EH (cell line): ENCODE data around the gene TMEM134.
"Not testable (repeated sequence)": the region's sequence is repeated elsewhere in the genome, so short reads cannot be mapped to it uniquely, and the experiment has no call there.

Experiments
- DNase-seq: peaks from one replicate; pipeline ENCODE4 v3.0.0-alpha.2; 2015; ENCODE audit warnings: low read depth

The TMEM134 gene, protein sequence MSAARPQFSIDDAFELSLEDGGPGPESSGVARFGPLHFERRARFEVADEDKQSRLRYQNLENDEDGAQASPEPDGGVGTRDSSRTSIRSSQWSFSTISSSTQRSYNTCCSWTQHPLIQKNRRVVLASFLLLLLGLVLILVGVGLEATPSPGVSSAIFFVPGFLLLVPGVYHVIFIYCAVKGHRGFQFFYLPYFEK

GRCh38 chr11:67468759-67469507 is at the start of gene TMEM134:
TMEM134 (minus strand) TSS chr11:67469251; CDS start chr11:67469192, 59 bp downstream.
- DNase-seq = peak; percentile 92

DNA sequence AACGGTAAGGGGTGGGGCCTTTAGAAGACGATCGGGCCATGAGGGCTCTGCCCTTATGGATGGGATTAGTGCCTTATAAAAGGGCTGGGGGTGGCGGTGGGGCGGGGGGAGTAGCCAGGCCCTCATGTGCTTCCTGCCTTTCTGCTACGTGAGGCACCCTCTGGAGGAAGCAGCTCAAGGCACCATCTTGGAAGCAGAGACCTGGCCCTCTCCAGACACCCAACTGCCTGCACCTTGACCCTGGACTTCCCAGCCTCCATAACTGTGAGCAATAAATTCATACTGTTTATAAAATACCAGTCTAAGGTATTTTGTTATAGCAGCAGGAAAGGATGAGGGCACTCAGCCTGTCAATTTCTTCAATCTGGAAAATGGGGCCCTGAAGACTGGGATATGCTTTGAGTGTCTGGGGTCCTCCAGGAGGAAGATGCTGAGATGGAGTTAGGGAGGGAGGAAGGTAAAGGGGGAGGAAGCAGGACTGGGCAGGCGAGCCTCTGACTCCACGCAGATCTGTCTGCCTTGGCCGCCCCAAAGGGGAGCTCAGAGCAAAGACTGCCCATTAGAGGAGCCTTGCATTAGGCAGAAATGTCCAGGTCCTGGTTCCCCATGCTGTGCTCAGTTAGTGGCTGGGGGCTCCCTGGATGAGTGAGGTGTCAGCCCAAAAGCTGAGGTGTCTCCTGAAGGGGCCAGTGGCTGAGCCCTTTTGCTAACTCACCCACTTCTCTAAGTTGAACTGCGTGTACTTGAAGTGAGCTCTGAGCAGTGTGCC is 48.9 kb upstream of the TMEM134 start:
- DNase-seq = no peak

DNA sequence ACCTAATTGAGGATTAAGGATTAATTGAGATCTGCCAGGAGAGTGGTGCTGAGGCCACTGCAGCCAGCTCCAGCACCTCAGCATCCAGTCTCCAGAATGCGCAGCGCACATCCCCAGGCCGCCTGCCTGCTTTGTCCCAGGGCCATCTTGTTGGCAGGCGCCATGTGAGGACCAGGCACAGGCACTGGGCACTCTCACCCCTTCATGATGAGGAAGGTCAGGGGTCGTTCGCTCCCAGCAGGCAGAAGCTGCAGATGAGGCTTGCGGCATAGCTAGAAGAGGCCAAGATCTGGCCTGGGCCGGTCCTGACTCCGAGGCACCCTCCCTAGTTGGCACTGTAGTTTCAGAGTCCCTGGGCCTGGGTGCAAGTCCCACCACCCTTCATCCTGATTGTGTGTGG is 47.8 kb upstream of the TMEM134 start:
- DNase-seq = no peak

GRCh38 chr11:67514116-67514515 is 45.1 kb upstream of the TMEM134 start:
- DNase-seq = no peak

DNA sequence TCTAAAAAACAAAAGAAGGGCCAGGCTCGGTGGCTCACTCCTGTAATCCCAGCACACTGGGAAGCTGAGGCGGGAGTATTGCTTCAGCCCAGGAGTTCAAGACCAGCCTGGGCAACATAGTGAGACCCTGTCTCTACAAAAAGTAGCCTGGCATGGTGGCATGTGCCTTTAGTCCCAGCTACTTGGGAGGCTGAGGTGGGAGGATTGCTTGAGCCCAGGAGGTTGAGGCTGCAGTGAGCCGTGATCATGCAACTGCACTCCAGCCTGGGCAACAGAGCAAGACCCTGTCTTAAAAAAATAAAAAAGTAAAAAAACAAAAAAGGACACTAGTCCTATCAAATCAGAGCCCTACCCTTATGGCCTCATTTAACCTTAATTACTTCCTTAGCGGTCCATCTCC is 42.5 kb upstream of the TMEM134 start:
- DNase-seq = not testable (repeated sequence)

DNA sequence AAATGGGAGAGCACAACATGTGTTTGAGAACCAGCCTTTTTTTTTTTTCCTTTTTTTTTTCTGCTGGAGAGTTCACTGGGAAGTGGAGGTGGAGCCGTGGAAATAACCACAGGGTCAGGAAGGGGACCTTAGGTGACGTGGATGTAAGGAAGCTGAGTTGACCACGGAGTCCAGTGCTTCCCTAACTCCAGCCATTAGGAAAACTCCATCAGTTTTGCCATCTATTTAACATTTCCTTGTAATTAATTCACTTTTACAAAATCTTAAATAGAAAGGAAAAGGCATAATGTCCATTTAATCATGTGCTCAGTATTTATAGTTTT is 40.9 kb upstream of the TMEM134 start:
- DNase-seq = peak; percentile 49

GRCh38 chr11:67508486-67509121 is 39.6 kb upstream of the TMEM134 start:
- peak; percentile 96 for DNase-seq

DNA sequence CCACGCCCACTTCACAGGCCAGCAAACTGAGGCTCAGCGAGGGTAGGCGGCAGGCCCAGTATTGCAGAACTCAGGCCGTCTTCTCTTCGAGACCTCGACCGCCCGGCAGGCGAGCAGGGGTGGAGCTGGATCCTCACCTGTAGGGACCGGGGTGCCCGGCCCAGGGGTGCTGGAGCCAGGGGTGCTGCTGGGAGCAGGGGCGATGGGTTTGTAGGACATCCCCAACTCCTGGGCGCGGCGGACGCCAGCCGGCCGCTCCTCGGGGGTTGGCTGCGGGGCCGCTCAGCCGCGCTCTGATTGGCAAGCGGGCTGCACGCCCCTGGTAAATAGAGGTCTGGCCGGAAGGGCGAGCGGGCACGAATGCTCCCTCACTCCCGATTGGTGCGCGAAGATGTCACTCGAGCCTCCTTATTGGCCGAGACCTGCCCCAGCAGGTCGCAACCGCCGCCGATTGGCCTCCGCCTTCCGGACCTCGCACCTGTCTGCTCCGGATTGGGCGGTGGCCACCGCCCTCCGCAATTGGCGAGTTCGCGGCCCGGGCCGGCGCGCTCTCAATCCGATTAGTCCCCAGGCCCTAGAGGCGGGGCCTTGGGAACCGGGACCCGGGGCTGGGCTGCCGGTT is 38.9 kb upstream of the TMEM134 start, which contains the start of gene CDK2AP2:
Gene CDK2AP2, minus strand, starts transcription at position 299 of the 622 bp plus-strand sequence. Its CDS starts 80 bp downstream, at position 219.
- DNase-seq = peak; percentile 100

- peak; percentile 82 for DNase-seq
Measured at GRCh38 chr11:67507242-67507863, 38.3 kb upstream of the TMEM134 start.

GRCh38 chr11:67506426-67507051 is 37.5 kb upstream of the TMEM134 start:
- no peak for DNase-seq

- peak; percentile 93 for DNase-seq
Measured at GRCh38 chr11:67505605-67506396, 36.8 kb upstream of the TMEM134 start.

GRCh38 chr11:67504950-67505581 is 36.0 kb upstream of the TMEM134 start, which contains the start of gene PITPNM1:
PITPNM1 (minus strand) TSS chr11:67505363; CDS start chr11:67504180, 1,183 bp downstream.
- peak; percentile 69 for DNase-seq

DNA sequence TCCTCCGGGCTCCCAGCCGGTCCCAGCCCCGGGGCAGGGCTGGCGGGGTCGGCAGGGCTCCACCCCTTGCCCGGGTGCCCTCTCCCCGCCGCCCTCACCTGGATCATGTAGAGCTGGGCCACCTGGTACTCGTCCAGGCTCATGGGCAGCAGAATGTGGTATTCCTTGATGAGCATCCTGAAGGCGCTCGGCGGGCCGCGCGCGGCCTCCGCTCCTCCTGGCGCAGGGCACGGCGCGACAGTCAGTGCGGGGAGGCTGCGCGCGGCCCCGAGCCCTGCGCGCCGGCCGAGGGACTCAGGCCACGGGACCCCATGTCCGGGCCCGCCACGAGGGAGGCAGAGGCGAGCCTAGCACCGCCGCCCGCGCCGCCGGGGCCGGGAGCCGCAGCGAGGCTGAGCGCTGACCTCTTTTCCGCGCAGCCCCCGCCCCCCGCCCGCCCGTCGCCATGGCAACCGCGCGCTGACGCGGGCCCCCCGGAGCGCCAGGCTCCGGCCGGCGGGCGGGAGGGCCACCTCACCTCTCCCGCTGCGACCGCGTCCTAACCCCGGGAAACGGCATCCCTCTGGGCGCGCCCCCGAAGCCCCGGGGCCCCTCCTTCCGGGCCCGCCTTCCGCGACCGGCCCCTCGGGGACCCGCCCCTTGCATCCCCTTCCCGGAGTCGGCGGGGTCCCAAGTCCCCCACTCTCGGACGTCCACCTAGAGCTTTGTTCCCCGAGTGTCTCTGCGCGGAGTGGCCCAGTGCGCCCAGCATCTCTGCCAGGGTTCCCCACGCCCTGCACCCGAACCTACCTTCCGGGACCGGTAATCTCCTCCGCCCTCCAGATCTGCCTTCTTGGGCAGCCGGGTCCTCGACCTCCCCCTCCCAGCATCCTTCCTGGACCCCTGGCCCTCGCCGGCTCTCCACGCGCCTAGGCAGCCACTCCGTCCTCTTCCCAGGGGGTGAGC is 35.2 kb upstream of the TMEM134 start:
- DNase-seq = peak; percentile 64

DNA sequence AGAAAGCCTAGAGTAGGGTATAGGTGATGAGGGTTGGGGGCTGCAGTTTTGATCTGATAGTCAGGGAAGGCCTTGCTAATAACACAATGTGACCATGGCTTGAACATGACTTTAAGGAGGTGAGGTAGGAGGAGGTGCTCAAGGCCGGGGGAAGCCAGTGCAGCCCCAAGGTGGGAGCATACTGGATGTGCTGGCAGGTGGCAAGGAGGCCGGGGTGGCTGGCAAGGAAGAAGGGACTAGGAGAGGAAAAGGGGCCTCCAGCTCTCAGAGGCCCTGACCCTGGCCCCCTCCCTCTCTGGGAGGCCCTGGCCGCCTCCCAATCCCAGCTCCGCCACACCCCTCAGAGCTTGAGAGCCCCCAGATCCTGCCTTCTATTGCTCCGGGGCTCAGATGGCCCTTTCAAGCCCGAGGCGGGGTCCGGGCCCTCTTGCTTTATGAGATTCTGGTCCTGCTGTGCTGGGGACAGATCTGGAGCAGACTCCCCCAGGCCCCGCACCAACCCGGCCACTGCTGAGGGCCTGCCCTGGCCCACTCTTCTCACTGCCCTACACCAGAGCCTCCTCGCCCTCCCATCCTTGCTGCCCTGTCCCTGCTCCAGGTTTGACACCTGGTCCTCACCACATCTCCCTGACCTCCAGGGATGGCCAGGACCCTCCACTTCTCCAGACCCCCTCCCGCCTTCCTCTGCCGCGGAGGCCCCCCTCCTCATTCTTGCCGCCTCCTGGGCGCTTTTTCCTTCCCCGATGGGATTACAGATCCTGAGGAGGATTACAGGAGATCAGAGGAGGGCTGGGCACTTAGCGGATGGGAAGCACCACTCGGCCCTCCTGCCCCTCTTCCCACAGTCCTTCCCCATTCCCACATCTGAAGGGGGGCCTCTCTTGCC is 34.3 kb upstream of the TMEM134 start:
- DNase-seq = no peak

- DNase-seq = no peak
Measured at GRCh38 chr11:67502328-67502979, 33.4 kb upstream of the TMEM134 start.

- no peak for DNase-seq
Measured at GRCh38 chr11:67501854-67502253, 32.8 kb upstream of the TMEM134 start.
